Vagina (tissue), 2 donors: ENCODE measurements around the gene RUNX3. TPM values are rescaled to one million over a fixed set of nuclear protein-coding genes. Genes with fewer than 3 reads are reported as not detected.

Source experiments
- DNase-seq, 2 donors: peaks; one replicate each; pipeline ENCODE4 v3.0.0-alpha.2; 2017; ENCODE audit errors: extremely low spot score in 2 of 2
- H3K27ac ChIP-seq: fragments of 200-600 bp; sonication (generic); one replicate; pipeline ENCODE4 v1.5.1; 2019
- H3K27me3 ChIP-seq: fragments of 200-600 bp; sonication (generic); one replicate; pipeline ENCODE4 v1.5.1; 2019
- H3K36me3 ChIP-seq, 2 donors: fragments of 200-600 bp; sonication (generic); one replicate each; pipeline ENCODE4 v1.5.1; 2017 to 2019
- H3K4me1 ChIP-seq: fragments of 200-600 bp; sonication (generic); one replicate; pipeline ENCODE4 v1.5.1; 2019
- H3K4me3 ChIP-seq, 2 donors: fragments of 200-600 bp; sonication (generic); 1 replicate in 1 of 2; 2 replicates in 1 of 2; pipeline ENCODE4 v1.5.1; 2016 to 2019
- H3K9me3 ChIP-seq: fragments of 200-600 bp; sonication (generic); one replicate; pipeline ENCODE4 v1.5.1; 2019
- POLR2A ChIP-seq, 2 donors: fragments of 450-650 bp; IDR thresholded peaks; one replicate each; pipeline ENCODE4 v1.6.1; 2017; ENCODE audit warnings: antibody characterized with exemption in 2 of 2, mild to moderate bottlenecking in 2 of 2, moderate library complexity in 2 of 2
- POLR2AphosphoS5 ChIP-seq, 2 donors: sonication (generic); formaldehyde crosslinking; IDR thresholded peaks; one replicate each; pipeline ENCODE4 v1.9.0; 2017; ENCODE audit warnings: antibody characterized with exemption in 2 of 2, mild to moderate bottlenecking in 2 of 2, low read depth in 1 of 2; ENCODE audit not compliant: insufficient read depth in 1 of 2
- intact Hi-C: fragments of 100-400 bp; cut with DNase I; formaldehyde crosslinking; loops from one replicate; pipeline ENCODE4 v1.15.1; 2023
- total RNA-seq: library from RNA; depleted of rRNA; stranded (reverse); fragments of >200 nt; gene quantifications from one replicate; pipeline ENCODE4 v1.2.3, GENCODE V29; 2016
- TF ChIP-seq, protein P1 (sequence below), 3 experiments: fragments of 450-650 bp in 2 of 3; fragments of 200-600 bp in 1 of 3; sonication (generic) in 1 of 3; IDR thresholded peaks; one replicate each; pipeline ENCODE4 v1.5.1; 2017 to 2019; ENCODE audit warnings: antibody characterized with exemption in 3 of 3, mild to moderate bottlenecking in 2 of 3, moderate library complexity in 2 of 3

RUNX3 gene
- total RNA-seq, 1 donor from 2014 or later = 4.2 TPM

- Histone ChIP-seq H3K4me3 (no peak overlapping the region), H3K4me1 (no peaks in the 10 kb centered on the region), H3K27ac (peak overlapping the region; percentile 29), H3K9me3 (no peaks in the 10 kb centered on the region), H3K36me3 (no peaks in the 10 kb centered on the region), H3K27me3 (no peaks in the 10 kb centered on the region)
- no peak for TF ChIP-seq POLR2A (IDR thresholded peaks at IDR 0.05)
- intact Hi-C loops = no loop called here
- no peak for DNase-seq
Observed at GRCh38 chr1:24912376-24913273, 17.5 kb downstream of the RUNX3 start.

- no peak overlapping the region for H3K4me3 ChIP-seq
- H3K27ac ChIP-seq = peak overlapping the region; percentile 29
- H3K27me3 ChIP-seq = no peaks in the 10 kb centered on the region
- no peaks in the 10 kb centered on the region for H3K4me1 ChIP-seq
- no peak for TF ChIP-seq POLR2A (IDR thresholded peaks at IDR 0.05)
- TF ChIP-seq, protein P1, sequence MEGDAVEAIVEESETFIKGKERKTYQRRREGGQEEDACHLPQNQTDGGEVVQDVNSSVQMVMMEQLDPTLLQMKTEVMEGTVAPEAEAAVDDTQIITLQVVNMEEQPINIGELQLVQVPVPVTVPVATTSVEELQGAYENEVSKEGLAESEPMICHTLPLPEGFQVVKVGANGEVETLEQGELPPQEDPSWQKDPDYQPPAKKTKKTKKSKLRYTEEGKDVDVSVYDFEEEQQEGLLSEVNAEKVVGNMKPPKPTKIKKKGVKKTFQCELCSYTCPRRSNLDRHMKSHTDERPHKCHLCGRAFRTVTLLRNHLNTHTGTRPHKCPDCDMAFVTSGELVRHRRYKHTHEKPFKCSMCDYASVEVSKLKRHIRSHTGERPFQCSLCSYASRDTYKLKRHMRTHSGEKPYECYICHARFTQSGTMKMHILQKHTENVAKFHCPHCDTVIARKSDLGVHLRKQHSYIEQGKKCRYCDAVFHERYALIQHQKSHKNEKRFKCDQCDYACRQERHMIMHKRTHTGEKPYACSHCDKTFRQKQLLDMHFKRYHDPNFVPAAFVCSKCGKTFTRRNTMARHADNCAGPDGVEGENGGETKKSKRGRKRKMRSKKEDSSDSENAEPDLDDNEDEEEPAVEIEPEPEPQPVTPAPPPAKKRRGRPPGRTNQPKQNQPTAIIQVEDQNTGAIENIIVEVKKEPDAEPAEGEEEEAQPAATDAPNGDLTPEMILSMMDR (IDR thresholded peaks at IDR 0.05) = no peak
- TF ChIP-seq POLR2AphosphoS5 (IDR thresholded peaks at IDR 0.05; ENCODE audit: insufficient read depth in 1 of 2, low read depth in 1 of 2) = peak in 1 of 2 donors; percentile 2
- H3K36me3 ChIP-seq = no peaks in the 10 kb centered on the region
- no peaks in the 10 kb centered on the region for H3K9me3 ChIP-seq
- intact Hi-C loops = no loop called here
- DNase-seq = no peak
Observed at GRCh38 chr1:24911651-24912155, 18.4 kb downstream of the RUNX3 start.

GRCh38 chr1:24910751-24911650 is 19.1 kb downstream of the RUNX3 start:
- Histone ChIP-seq H3K4me3 (no peak overlapping the region), H3K9me3 (no peaks in the 10 kb centered on the region), H3K27ac (peak overlapping the region; percentile 48), H3K27me3 (no peaks in the 10 kb centered on the region), H3K4me1 (no peaks in the 10 kb centered on the region), H3K36me3 (no peaks in the 10 kb centered on the region)
- DNase-seq = no peak
- TF ChIP-seq POLR2AphosphoS5 (IDR thresholded peaks at IDR 0.05; ENCODE audit: insufficient read depth in 1 of 2, low read depth in 1 of 2) (peak in 1 of 2 donors; percentile 50), POLR2A (IDR thresholded peaks at IDR 0.05) (peak in 1 of 2 donors; percentile 39)
- TF ChIP-seq, protein P1 (IDR thresholded peaks at IDR 0.05) = no peak
- intact Hi-C loops = no loop called here

- no peak for DNase-seq
- no peaks in the 10 kb centered on the region for H3K36me3 ChIP-seq
- no peaks in the 10 kb centered on the region for H3K27me3 ChIP-seq
- H3K9me3 ChIP-seq = no peaks in the 10 kb centered on the region
- TF ChIP-seq POLR2AphosphoS5 (IDR thresholded peaks at IDR 0.05; ENCODE audit: insufficient read depth in 1 of 2, low read depth in 1 of 2) (no peak), POLR2A (IDR thresholded peaks at IDR 0.05) (no peak)
- TF ChIP-seq, protein P1 (IDR thresholded peaks at IDR 0.05) = no peak
- H3K27ac ChIP-seq = peak overlapping the region; percentile 48
- H3K4me3 ChIP-seq = no peak overlapping the region
- no peaks in the 10 kb centered on the region for H3K4me1 ChIP-seq
- intact Hi-C loops = no loop called here
Observed at GRCh38 chr1:24910210-24910609, 19.9 kb downstream of the RUNX3 start.

DNA sequence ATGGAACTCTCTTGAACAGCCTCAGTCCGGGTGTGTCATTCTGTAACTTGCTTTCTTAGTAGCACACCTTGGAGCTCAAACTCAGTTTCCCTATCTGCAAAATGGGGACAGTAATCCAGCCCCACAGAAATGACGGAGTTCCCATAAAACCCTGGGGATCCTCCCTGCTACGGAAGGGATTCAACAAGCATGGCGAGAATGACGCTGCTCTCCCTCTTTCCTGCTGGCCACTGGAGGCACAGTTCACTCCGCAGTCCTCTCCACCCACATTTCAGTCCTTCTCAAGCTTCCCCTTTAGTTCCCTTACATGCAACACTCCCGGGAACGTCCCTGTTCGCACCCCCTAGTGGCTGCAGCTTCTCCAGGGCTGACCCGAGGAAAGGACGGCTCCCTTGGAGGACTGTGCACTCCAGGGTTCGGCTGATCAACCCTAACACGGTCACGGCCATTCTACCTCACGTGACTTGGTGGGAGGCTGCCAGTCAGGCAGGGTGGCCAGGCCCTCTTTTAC is 20.6 kb downstream of the RUNX3 start:
- Histone ChIP-seq H3K36me3 (no peaks in the 10 kb centered on the region), H3K4me1 (no peaks in the 10 kb centered on the region), H3K27ac (no peak overlapping the region), H3K27me3 (no peaks in the 10 kb centered on the region), H3K4me3 (no peak overlapping the region), H3K9me3 (no peaks in the 10 kb centered on the region)
- DNase-seq = no peak
- no peak for TF ChIP-seq POLR2A (IDR thresholded peaks at IDR 0.05)
- no peak for TF ChIP-seq POLR2AphosphoS5 (IDR thresholded peaks at IDR 0.05; ENCODE audit: insufficient read depth in 1 of 2, low read depth in 1 of 2)
- TF ChIP-seq, protein P1 (IDR thresholded peaks at IDR 0.05) = no peak
- intact Hi-C loops = no loop called here
